PFSK-1 (cell line): ENCODE results near the gene NPR3.

Experiments
- FOXP2 ChIP-seq: optimal IDR thresholded peaks from 2 replicates; pipeline ENCODE3; 2011; ENCODE audit warnings: borderline replicate concordance, control low read depth, inconsistent platforms; ENCODE audit not compliant: insufficient read depth; ENCODE audit errors: extremely low read length, extremely low read depth
- POLR2AphosphoS5 ChIP-seq: IDR thresholded peaks from 2 replicates; pipeline ENCODE4 v1.6.1; 2012; ENCODE audit warnings: low read depth, mild to moderate bottlenecking, control low read depth, low read length, moderate library complexity
- REST ChIP-seq, 2 experiments: IDR thresholded peaks; 2 replicates each; pipeline versions ENCODE4 v1.6.1 to v1.8.0; 2011 to 2012; ENCODE audit warnings: low read depth in 2 of 2, low read length in 2 of 2, control low read depth in 1 of 2, inconsistent platforms in 1 of 2, mild to moderate bottlenecking in 1 of 2, moderate library complexity in 1 of 2; ENCODE audit not compliant: insufficient read depth in 1 of 2
- SIN3A ChIP-seq: IDR thresholded peaks from 2 replicates; pipeline ENCODE4 v1.6.1; 2012; ENCODE audit warnings: mild to moderate bottlenecking, low read length, moderate library complexity, borderline replicate concordance; ENCODE audit not compliant: insufficient read depth
- TAF1 ChIP-seq: IDR thresholded peaks from 2 replicates; pipeline ENCODE4 v1.6.1; 2012; ENCODE audit warnings: low read length, control low read depth, borderline replicate concordance; ENCODE audit not compliant: insufficient read depth

- no peak for TF ChIP-seq SIN3A
- TF ChIP-seq TAF1: no peak
- no peak for TF ChIP-seq POLR2AphosphoS5
- no peak for TF ChIP-seq REST (IDR thresholded peaks at IDR 0.05; ENCODE audit: insufficient read depth in 1 of 2, low read depth in 2 of 2, low read length in 2 of 2)
- TF ChIP-seq FOXP2: no peak
Measured at GRCh38 chr5:32710550-32711361, at the start of gene NPR3.
